ENCODE data around the gene CLEC3B.

CLEC3B gene

GRCh38 chr3:45012577-45012976, 13.5 kb upstream of the CLEC3B start:
- CTCF ChIA-PET: interaction anchor here (0.7 to 3.8 kb wide), 7 partner anchors 24 to 498 kb away, joined by 3 to 23 read pairs (median 3); no protein-coding TSS in a partner anchor
- POLR2A ChIA-PET: interaction anchor here (0.6 to 1.9 kb wide), 3 partner anchors 10 to 37 kb away, joined by 3 to 7 read pairs (median 6); partner anchors contain the start of genes EXOSC7 and ZDHHC3
- H3K4me3 ChIP-seq (ENCODE audit: low read depth, low read length): no peak overlapping the region
- TF ChIP-seq CTCF (IDR thresholded peaks at IDR 0.05; ENCODE audit: insufficient read depth, low read length, missing control alignments): no peak
- DNase-seq (ENCODE audit: low read depth, low spot score): no peak

GRCh38 chr3:45016916-45017315, 9.2 kb upstream of the CLEC3B start:
- no peak for TF ChIP-seq CTCF (IDR thresholded peaks at IDR 0.05; ENCODE audit: insufficient read depth, low read length, missing control alignments)
- no peak overlapping the region for H3K4me3 ChIP-seq (ENCODE audit: low read depth, low read length)
- DNase-seq (ENCODE audit: low read depth, low spot score): no peak
- CTCF ChIA-PET: interaction anchor here (1.1 kb wide), 1 partner anchor 18 kb away, joined by 3 read pairs; no protein-coding TSS in a partner anchor
- POLR2A ChIA-PET: no interaction called here

GRCh38 chr3:45017821-45018220, 8.3 kb upstream of the CLEC3B start:
- ChIA-PET POLR2A (no interaction called here), CTCF (interaction anchor here (1.1 kb wide), 1 partner anchor 17 kb away, joined by 3 read pairs; no protein-coding TSS in a partner anchor)
- no peak for TF ChIP-seq CTCF (IDR thresholded peaks at IDR 0.05; ENCODE audit: insufficient read depth, low read length, missing control alignments)
- no peak for DNase-seq (ENCODE audit: low read depth, low spot score)
- H3K4me3 ChIP-seq (ENCODE audit: low read depth, low read length): no peak overlapping the region

GRCh38 chr3:45020534-45020933, 5.6 kb upstream of the CLEC3B start:
- H3K4me3 ChIP-seq (ENCODE audit: low read depth, low read length): no peak overlapping the region
- no peak for DNase-seq (ENCODE audit: low read depth, low spot score)
- ChIA-PET CTCF (interaction anchor here (0.6 to 1.6 kb wide), 2 partner anchors 16 to 487 kb away, joined by 3 to 8 read pairs; no protein-coding TSS in a partner anchor), POLR2A (no interaction called here)
- TF ChIP-seq CTCF (IDR thresholded peaks at IDR 0.05; ENCODE audit: insufficient read depth, low read length, missing control alignments): no peak

- ChIA-PET CTCF (interaction anchor here (1.2 to 1.6 kb wide), 3 partner anchors 15 to 16 kb away, joined by 4 to 8 read pairs (median 7); no protein-coding TSS in a partner anchor), POLR2A (interaction anchor here (1.2 kb wide), 1 partner anchor 9 kb away, joined by 3 read pairs; no protein-coding TSS in a partner anchor)
- DNase-seq (ENCODE audit: low read depth, low spot score): no peak
- TF ChIP-seq CTCF (IDR thresholded peaks at IDR 0.05; ENCODE audit: insufficient read depth, low read length, missing control alignments): no peak
- no peak overlapping the region for H3K4me3 ChIP-seq (ENCODE audit: low read depth, low read length)
These were observed 4.4 kb upstream of the CLEC3B start for GRCh38 chr3:45021524-45022297.

GRCh38 chr3:45023675-45024074, 2.4 kb upstream of the CLEC3B start:
- no peak for DNase-seq (ENCODE audit: low read depth, low spot score)
- CTCF ChIA-PET: interaction anchor here (1.2 to 1.5 kb wide), 2 partner anchors 15 to 31 kb away, joined by 4 to 6 read pairs; no protein-coding TSS in a partner anchor
- POLR2A ChIA-PET: no interaction called here

More at GRCh38 chr3:45023675-45024074, 2.4 kb upstream of the CLEC3B start:
- no peak for TF ChIP-seq CTCF (IDR thresholded peaks at IDR 0.05; ENCODE audit: insufficient read depth, low read length, missing control alignments)
- H3K4me3 ChIP-seq (ENCODE audit: low read depth, low read length): no peak overlapping the region
